ENCODE data around the gene CDH20. TPM values are rescaled to one million over a fixed set of nuclear protein-coding genes. Genes with fewer than 3 reads are reported as not detected.

CDH20 gene
- total RNA-seq, 1 experiment from 2014 or later: not detected

DNA sequence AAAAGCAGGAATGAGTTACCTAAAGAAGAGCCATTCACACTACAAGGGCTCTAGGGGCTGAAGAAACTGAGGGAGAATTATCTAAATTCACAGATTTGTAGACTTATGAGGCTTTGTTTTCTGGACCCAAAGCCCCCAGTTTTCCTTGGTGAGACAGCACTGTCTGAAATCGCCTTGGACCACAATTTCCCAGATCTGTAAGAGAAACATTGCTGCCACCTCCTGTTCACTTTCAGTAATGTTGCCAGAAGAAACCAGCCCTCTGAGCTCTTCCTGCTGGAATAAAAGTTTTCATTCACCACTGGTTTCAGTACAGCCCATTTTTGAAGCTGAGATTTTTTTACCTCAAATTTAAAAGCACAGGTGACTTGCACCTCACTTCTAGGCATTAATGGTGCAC lies 169.2 kb downstream of the CDH20 start:
- H3K27me3 ChIP-seq (ENCODE audit: control insufficient read depth, insufficient read depth, low read length): no peaks in the 10 kb centered on the region
- POLR2A ChIA-PET: no interaction called here
- H3K4me1 ChIP-seq (ENCODE audit: control insufficient read depth, insufficient read depth, low read length): no peaks in the 10 kb centered on the region
- no peak overlapping the region for H3K27ac ChIP-seq (ENCODE audit: low read length)
- CTCF ChIA-PET: interaction anchor here (0.6 to 1.0 kb wide), 2 partner anchors 691 to 816 kb away, joined by 3 read pairs; no protein-coding TSS in a partner anchor
- no peak for ATAC-seq
- H3K36me3 ChIP-seq (ENCODE audit: control insufficient read depth, insufficient read depth, low read length): no peaks in the 10 kb centered on the region
- peak; percentile 28 for DNase-seq (ENCODE audit: low read depth, low spot score)
- TF ChIP-seq, protein P1, sequence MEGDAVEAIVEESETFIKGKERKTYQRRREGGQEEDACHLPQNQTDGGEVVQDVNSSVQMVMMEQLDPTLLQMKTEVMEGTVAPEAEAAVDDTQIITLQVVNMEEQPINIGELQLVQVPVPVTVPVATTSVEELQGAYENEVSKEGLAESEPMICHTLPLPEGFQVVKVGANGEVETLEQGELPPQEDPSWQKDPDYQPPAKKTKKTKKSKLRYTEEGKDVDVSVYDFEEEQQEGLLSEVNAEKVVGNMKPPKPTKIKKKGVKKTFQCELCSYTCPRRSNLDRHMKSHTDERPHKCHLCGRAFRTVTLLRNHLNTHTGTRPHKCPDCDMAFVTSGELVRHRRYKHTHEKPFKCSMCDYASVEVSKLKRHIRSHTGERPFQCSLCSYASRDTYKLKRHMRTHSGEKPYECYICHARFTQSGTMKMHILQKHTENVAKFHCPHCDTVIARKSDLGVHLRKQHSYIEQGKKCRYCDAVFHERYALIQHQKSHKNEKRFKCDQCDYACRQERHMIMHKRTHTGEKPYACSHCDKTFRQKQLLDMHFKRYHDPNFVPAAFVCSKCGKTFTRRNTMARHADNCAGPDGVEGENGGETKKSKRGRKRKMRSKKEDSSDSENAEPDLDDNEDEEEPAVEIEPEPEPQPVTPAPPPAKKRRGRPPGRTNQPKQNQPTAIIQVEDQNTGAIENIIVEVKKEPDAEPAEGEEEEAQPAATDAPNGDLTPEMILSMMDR (IDR thresholded peaks at IDR 0.05): peak; percentile 57
- TF ChIP-seq POLR2AphosphoS5 (IDR thresholded peaks at IDR 0.05; ENCODE audit: low read depth, low read length): no peak
- H3K4me3 ChIP-seq (ENCODE audit: low read depth in 2 of 2, low read length in 2 of 2): no peak overlapping the region
- H3K9me3 ChIP-seq (ENCODE audit: control insufficient read depth, insufficient read depth, low read depth, low read length): no peaks in the 10 kb centered on the region
- no TSS peak for BruUV-seq (replicated peaks)
- intact Hi-C loops (cut with micrococcal nuclease; ENCODE audit: unreplicated experiment) (loop anchor here (5.0 to 10.0 kb wide), 3 partner anchors 180 to 815 kb away; no protein-coding TSS in a partner anchor), in situ Hi-C loops (cut with HindIII; ENCODE audit: low pct_unique_long_range_greater_than_20kb, low sequenced_read_pairs) (no loop called here)

DNA sequence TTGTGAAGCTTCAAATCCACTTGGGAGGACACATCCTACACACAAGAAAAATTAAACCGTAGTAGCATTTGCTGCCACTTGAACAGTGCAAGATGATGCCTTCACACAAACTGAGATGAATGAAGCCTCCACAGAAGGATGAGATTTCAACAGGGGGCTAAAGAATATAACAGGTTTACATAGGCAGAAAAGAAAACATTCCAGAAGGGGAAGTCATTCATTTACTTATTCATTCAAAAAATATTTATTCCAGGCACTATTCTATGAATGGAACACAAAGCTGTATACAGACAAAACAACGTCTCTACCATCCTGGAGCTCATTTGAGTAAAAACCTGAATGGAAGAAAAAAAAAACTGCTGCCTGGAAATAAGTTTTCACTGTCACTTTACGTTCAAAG lies 170.5 kb downstream of the CDH20 start:
- no TSS peak for BruUV-seq (replicated peaks)
- ChIA-PET POLR2A (no interaction called here), CTCF (interaction anchor here (0.7 kb wide), 1 partner anchor 277 kb away, joined by 3 read pairs; no protein-coding TSS in a partner anchor)
- DNase-seq (ENCODE audit: low read depth, low spot score) (no peak), ATAC-seq (no peak)
- TF ChIP-seq POLR2AphosphoS5 (IDR thresholded peaks at IDR 0.05; ENCODE audit: low read depth, low read length) (no peak), TCF7L2 (IDR thresholded peaks at IDR 0.05; ENCODE audit: low read depth, low read length) (no peak), SIN3A (IDR thresholded peaks at IDR 0.05; ENCODE audit: borderline replicate concordance, insufficient read depth, low read depth, low read length) (no peak)
- TF ChIP-seq, protein P2, sequence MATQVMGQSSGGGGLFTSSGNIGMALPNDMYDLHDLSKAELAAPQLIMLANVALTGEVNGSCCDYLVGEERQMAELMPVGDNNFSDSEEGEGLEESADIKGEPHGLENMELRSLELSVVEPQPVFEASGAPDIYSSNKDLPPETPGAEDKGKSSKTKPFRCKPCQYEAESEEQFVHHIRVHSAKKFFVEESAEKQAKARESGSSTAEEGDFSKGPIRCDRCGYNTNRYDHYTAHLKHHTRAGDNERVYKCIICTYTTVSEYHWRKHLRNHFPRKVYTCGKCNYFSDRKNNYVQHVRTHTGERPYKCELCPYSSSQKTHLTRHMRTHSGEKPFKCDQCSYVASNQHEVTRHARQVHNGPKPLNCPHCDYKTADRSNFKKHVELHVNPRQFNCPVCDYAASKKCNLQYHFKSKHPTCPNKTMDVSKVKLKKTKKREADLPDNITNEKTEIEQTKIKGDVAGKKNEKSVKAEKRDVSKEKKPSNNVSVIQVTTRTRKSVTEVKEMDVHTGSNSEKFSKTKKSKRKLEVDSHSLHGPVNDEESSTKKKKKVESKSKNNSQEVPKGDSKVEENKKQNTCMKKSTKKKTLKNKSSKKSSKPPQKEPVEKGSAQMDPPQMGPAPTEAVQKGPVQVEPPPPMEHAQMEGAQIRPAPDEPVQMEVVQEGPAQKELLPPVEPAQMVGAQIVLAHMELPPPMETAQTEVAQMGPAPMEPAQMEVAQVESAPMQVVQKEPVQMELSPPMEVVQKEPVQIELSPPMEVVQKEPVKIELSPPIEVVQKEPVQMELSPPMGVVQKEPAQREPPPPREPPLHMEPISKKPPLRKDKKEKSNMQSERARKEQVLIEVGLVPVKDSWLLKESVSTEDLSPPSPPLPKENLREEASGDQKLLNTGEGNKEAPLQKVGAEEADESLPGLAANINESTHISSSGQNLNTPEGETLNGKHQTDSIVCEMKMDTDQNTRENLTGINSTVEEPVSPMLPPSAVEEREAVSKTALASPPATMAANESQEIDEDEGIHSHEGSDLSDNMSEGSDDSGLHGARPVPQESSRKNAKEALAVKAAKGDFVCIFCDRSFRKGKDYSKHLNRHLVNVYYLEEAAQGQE (IDR thresholded peaks at IDR 0.05; ENCODE audit: insufficient read depth in 1 of 2, low read depth in 2 of 2, low read length in 1 of 2): no peak
- TF ChIP-seq, protein P1 (IDR thresholded peaks at IDR 0.05): no peak
- in situ Hi-C loops (cut with HindIII; ENCODE audit: low pct_unique_long_range_greater_than_20kb, low sequenced_read_pairs): no loop called here
- no peak overlapping the region for H3K27ac ChIP-seq (ENCODE audit: low read length)
- H3K4me3 ChIP-seq (ENCODE audit: low read depth in 2 of 2, low read length in 2 of 2): no peak overlapping the region
- H3K36me3 ChIP-seq (ENCODE audit: control insufficient read depth, insufficient read depth, low read length): no peaks in the 10 kb centered on the region
- intact Hi-C loops (cut with micrococcal nuclease; ENCODE audit: unreplicated experiment): loop anchor here (5.0 to 10.0 kb wide), 3 partner anchors 181 to 816 kb away; no protein-coding TSS in a partner anchor
- no peaks in the 10 kb centered on the region for H3K27me3 ChIP-seq (ENCODE audit: control insufficient read depth, insufficient read depth, low read length)
- no peaks in the 10 kb centered on the region for H3K4me1 ChIP-seq (ENCODE audit: control insufficient read depth, insufficient read depth, low read length)
- no peaks in the 10 kb centered on the region for H3K9me3 ChIP-seq (ENCODE audit: control insufficient read depth, insufficient read depth, low read depth, low read length)

All from Panc1 (cell line).